ENCODE results near the gene IL31RA.

Gene IL31RA

GRCh38 chr5:55848783-55849182, 2.4 kb upstream of the IL31RA start:
- POLR2A ChIA-PET, result no interaction called here
- CTCF ChIA-PET, result no interaction called here
- no peak for DNase-seq (ENCODE audit: extremely low spot score)
- TF ChIP-seq CTCF (IDR thresholded peaks at IDR 0.05; ENCODE audit: control extremely low read depth, extremely low read depth, low read depth, missing control alignments), result no peak

- ChIA-PET CTCF (no interaction called here), POLR2A (no interaction called here)
- DNase-seq (ENCODE audit: extremely low spot score), result no peak
- no peak for TF ChIP-seq CTCF (IDR thresholded peaks at IDR 0.05; ENCODE audit: control extremely low read depth, extremely low read depth, low read depth, missing control alignments)
Measured at GRCh38 chr5:55851675-55851979, 470 bp downstream of the IL31RA start.

GRCh38 chr5:55852503-55852902, 1.3 kb downstream of the IL31RA start:
- POLR2A ChIA-PET, result no interaction called here
- CTCF ChIA-PET, result no interaction called here

GRCh38 chr5:55853041-55853670, 2.0 kb downstream of the IL31RA start:
- ChIA-PET POLR2A (no interaction called here), CTCF (no interaction called here)
- no peak for TF ChIP-seq CTCF (IDR thresholded peaks at IDR 0.05; ENCODE audit: control extremely low read depth, extremely low read depth, low read depth, missing control alignments)
- DNase-seq (ENCODE audit: extremely low spot score), result no peak

More at GRCh38 chr5:55852503-55852902, 1.3 kb downstream of the IL31RA start:
- TF ChIP-seq CTCF (IDR thresholded peaks at IDR 0.05; ENCODE audit: control extremely low read depth, extremely low read depth, low read depth, missing control alignments), result no peak
- no peak for DNase-seq (ENCODE audit: extremely low spot score)

- TF ChIP-seq CTCF (IDR thresholded peaks at IDR 0.05; ENCODE audit: control extremely low read depth, extremely low read depth, low read depth, missing control alignments), result no peak
- CTCF ChIA-PET, result interaction anchor here (1.4 kb wide), 1 partner anchor 12 kb away, joined by 3 read pairs; no protein-coding TSS in a partner anchor
- DNase-seq (ENCODE audit: extremely low spot score), result no peak
- POLR2A ChIA-PET, result no interaction called here
Measured at GRCh38 chr5:55853818-55854217, 2.7 kb downstream of the IL31RA start.

- no peak for DNase-seq (ENCODE audit: extremely low spot score)
- CTCF ChIA-PET, result no interaction called here
- POLR2A ChIA-PET, result no interaction called here
- TF ChIP-seq CTCF (IDR thresholded peaks at IDR 0.05; ENCODE audit: control extremely low read depth, extremely low read depth, low read depth, missing control alignments), result no peak
Measured at GRCh38 chr5:55855509-55855908, 4.4 kb downstream of the IL31RA start.
